ENCODE measurements around the gene ZNF273. TPM values are rescaled to one million over a fixed set of nuclear protein-coding genes. Genes with fewer than 3 reads are reported as not detected.
"Not testable (repeated sequence)": the region's sequence is repeated elsewhere in the genome, so short reads cannot be mapped to it uniquely, and the experiment has no call there.

ZNF273 gene
- total RNA-seq, 1 experiment from 2014 or later = 7.6 TPM

DNA sequence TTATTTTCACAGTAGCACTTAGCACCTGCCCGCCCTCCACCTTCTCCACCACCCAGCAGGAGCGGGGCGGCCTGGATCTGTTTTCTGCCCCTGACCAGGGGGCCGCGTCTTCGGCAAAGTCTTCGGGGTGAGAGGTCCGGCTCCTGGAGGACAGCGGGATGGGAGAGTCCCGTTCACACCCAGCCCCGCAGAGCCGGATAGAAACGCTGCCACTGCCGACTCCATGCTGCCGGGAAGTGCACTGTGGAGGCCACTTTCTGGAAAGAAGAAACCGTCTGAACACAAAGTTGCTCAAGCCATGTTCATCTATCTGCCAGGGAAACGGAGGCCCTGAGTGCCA is 14.5 kb upstream of the ZNF273 start:
- no peak for TF ChIP-seq EZH2 (IDR thresholded peaks at IDR 0.05; ENCODE audit: low read length, unreplicated experiment)
- TF ChIP-seq EZH2phosphoT487 (IDR thresholded peaks at IDR 0.05; ENCODE audit: borderline replicate concordance, low read length) = no peak
- TF ChIP-seq, protein P1, sequence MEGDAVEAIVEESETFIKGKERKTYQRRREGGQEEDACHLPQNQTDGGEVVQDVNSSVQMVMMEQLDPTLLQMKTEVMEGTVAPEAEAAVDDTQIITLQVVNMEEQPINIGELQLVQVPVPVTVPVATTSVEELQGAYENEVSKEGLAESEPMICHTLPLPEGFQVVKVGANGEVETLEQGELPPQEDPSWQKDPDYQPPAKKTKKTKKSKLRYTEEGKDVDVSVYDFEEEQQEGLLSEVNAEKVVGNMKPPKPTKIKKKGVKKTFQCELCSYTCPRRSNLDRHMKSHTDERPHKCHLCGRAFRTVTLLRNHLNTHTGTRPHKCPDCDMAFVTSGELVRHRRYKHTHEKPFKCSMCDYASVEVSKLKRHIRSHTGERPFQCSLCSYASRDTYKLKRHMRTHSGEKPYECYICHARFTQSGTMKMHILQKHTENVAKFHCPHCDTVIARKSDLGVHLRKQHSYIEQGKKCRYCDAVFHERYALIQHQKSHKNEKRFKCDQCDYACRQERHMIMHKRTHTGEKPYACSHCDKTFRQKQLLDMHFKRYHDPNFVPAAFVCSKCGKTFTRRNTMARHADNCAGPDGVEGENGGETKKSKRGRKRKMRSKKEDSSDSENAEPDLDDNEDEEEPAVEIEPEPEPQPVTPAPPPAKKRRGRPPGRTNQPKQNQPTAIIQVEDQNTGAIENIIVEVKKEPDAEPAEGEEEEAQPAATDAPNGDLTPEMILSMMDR (conservative IDR thresholded peaks at IDR 0.05; ENCODE audit: low read depth, low read length) = no peak
- Histone ChIP-seq H3K4me3 (ENCODE audit: low read length) (no peak overlapping the region), H3K4me2 (ENCODE audit: low read length) (no peak overlapping the region), H4K20me1 (ENCODE audit: low read length) (no peaks in the 10 kb centered on the region), H3K9ac (ENCODE audit: low read length) (no peak overlapping the region), H3K36me3 (ENCODE audit: low read depth, low read length) (no peaks in the 10 kb centered on the region), H3K27me3 (ENCODE audit: low read length) (no peaks in the 10 kb centered on the region), H3K9me2 (replicated peaks; ENCODE audit: low read length) (no peaks in the 10 kb centered on the region), H2AFZ (ENCODE audit: low read length) (no peak overlapping the region), H3K79me2 (ENCODE audit: low read length) (no peaks in the 10 kb centered on the region), H3K9me3 (ENCODE audit: low read length) (no peaks in the 10 kb centered on the region), H3F3A (ENCODE audit: low read length, unreplicated experiment) (no peaks in the 10 kb centered on the region), H3K27ac (ENCODE audit: low read length) (no peak overlapping the region), H3K4me1 (ENCODE audit: insufficient read depth, low read length) (no peaks in the 10 kb centered on the region)
- ATAC-seq (no peak), DNase-seq (no peak)
- ChIA-PET POLR2A (ENCODE audit: unreplicated experiment) (no interaction called here), CTCF (no interaction called here)
- no TSS peak for BruUV-seq (replicated peaks)
- intact Hi-C loops (cut with micrococcal nuclease) = no loop called here

DNA sequence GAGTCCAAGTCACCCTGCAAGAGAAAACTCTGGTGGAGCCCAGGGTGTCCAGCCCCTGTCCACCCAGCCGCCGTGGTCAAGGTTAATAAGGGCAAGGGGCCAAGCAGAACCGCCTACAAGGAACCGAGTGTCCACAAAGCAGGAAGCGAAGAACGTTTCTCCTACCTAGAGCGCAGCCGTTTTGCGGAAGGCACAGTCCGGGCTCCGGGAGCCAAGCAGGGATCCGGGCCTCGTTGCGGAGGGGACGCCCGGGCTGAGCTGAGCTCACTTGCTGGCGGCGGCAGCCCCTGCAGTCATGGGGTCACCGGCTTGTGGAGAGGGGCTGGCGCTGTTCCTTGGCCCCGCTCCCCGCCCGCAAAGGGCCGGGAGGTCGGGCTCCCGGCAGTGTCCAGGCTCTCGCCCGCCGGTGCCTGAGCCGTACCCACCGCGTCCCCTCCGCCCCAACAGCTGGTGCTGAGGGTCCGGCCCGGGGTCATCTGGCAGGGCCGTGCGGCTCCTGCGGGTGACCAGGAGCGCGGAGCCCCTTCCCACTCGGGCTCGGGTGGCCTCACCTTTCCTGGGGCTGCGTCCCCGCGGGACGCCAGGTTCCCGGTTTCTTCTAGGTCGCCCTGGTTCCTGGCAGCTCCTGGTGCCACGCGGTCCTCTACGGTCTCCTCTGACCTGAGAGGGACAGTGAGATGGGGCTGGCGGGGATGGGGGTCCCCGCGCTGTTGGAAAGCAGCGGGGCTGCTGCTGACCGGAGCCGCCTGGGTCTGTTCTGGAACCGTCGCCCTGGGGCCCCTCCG is 14.0 kb upstream of the ZNF273 start:
- no peaks in the 10 kb centered on the region for H3K9me3 ChIP-seq (ENCODE audit: low read length)
- no TSS peak for BruUV-seq (replicated peaks)
- ChIA-PET POLR2A (ENCODE audit: unreplicated experiment) (no interaction called here), CTCF (no interaction called here)
- TF ChIP-seq EZH2phosphoT487 (IDR thresholded peaks at IDR 0.05; ENCODE audit: borderline replicate concordance, low read length) (no peak), EZH2 (IDR thresholded peaks at IDR 0.05; ENCODE audit: low read length, unreplicated experiment) (no peak)
- TF ChIP-seq, protein P1 (conservative IDR thresholded peaks at IDR 0.05; ENCODE audit: low read depth, low read length) = no peak
- no peak overlapping the region for H3K4me3 ChIP-seq (ENCODE audit: low read length)
- no peak overlapping the region for H2AFZ ChIP-seq (ENCODE audit: low read length)
- no peaks in the 10 kb centered on the region for H4K20me1 ChIP-seq (ENCODE audit: low read length)
- intact Hi-C loops (cut with micrococcal nuclease) = no loop called here
- H3K36me3 ChIP-seq (ENCODE audit: low read depth, low read length) = no peaks in the 10 kb centered on the region
- H3K27me3 ChIP-seq (ENCODE audit: low read length) = no peaks in the 10 kb centered on the region
- H3K9ac ChIP-seq (ENCODE audit: low read length) = no peak overlapping the region
- no peak for DNase-seq
- H3K79me2 ChIP-seq (ENCODE audit: low read length) = no peaks in the 10 kb centered on the region
- no peaks in the 10 kb centered on the region for H3K4me1 ChIP-seq (ENCODE audit: insufficient read depth, low read length)
- ATAC-seq = no peak
- no peaks in the 10 kb centered on the region for H3F3A ChIP-seq (ENCODE audit: low read length, unreplicated experiment)
- H3K27ac ChIP-seq (ENCODE audit: low read length) = no peak overlapping the region
- no peak overlapping the region for H3K4me2 ChIP-seq (ENCODE audit: low read length)
- no peaks in the 10 kb centered on the region for H3K9me2 ChIP-seq (replicated peaks; ENCODE audit: low read length)

DNA sequence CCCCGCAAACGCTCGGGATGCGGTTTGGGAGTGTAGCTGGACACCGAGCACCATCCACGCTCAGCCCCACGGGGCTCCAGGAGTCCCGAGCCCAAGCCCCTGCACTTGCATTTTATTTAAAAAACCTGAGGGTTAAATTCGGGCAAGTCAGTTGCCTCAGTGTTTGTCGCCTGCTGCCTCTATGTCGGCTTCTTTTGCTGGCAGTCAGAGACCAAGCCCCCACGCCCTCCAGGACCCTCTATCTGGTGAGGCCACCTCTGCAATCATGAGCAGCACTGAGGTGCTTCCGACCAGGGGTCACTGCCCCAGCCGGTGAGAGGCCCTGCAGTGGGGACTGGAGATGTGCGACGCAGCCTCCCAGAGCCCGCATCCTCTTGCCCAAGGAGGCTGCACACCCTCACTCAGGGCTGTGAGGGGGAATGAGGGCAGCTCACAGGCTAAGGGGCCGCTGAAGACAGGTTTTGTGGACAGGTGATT is 13.3 kb upstream of the ZNF273 start:
- H3F3A ChIP-seq (ENCODE audit: low read length, unreplicated experiment) = no peaks in the 10 kb centered on the region
- ChIA-PET POLR2A (ENCODE audit: unreplicated experiment) (no interaction called here), CTCF (no interaction called here)
- intact Hi-C loops (cut with micrococcal nuclease) = no loop called here
- no peak for ATAC-seq
- no peak overlapping the region for H3K9ac ChIP-seq (ENCODE audit: low read length)
- no peak overlapping the region for H3K27ac ChIP-seq (ENCODE audit: low read length)
- no peaks in the 10 kb centered on the region for H3K9me2 ChIP-seq (replicated peaks; ENCODE audit: low read length)
- no peaks in the 10 kb centered on the region for H3K36me3 ChIP-seq (ENCODE audit: low read depth, low read length)
- H2AFZ ChIP-seq (ENCODE audit: low read length) = no peak overlapping the region
- no peaks in the 10 kb centered on the region for H3K9me3 ChIP-seq (ENCODE audit: low read length)
- no TSS peak for BruUV-seq (replicated peaks)
- no peaks in the 10 kb centered on the region for H3K79me2 ChIP-seq (ENCODE audit: low read length)
- H3K4me2 ChIP-seq (ENCODE audit: low read length) = no peak overlapping the region
- no peaks in the 10 kb centered on the region for H3K27me3 ChIP-seq (ENCODE audit: low read length)
- H4K20me1 ChIP-seq (ENCODE audit: low read length) = no peaks in the 10 kb centered on the region
- H3K4me1 ChIP-seq (ENCODE audit: insufficient read depth, low read length) = no peaks in the 10 kb centered on the region
- no peak for DNase-seq
- no peak overlapping the region for H3K4me3 ChIP-seq (ENCODE audit: low read length)
- TF ChIP-seq EZH2phosphoT487 (IDR thresholded peaks at IDR 0.05; ENCODE audit: borderline replicate concordance, low read length) = no peak
- TF ChIP-seq, protein P1 (conservative IDR thresholded peaks at IDR 0.05; ENCODE audit: low read depth, low read length) = no peak
- TF ChIP-seq EZH2 (IDR thresholded peaks at IDR 0.05; ENCODE audit: low read length, unreplicated experiment) = no peak

DNA sequence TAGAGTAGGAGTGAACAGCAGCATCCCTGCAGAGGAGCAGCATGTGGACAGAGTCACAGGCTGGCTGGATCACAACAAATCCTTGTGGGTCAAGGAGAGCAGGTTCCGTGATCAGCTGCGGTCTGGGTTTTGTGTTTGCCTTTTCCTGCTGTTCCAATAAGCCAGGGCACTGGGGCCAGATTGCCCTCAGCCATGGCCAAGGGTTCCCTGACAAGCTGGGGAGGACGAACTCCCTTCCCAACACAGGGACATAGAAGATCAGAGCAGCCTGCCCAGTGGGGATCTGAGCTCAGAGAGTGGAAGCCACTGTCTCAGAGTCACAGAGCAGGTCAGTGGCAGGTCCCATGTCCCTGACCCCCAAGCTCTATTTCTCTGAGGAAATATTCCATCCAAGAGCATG is 12.8 kb upstream of the ZNF273 start:
- H3K4me3 ChIP-seq (ENCODE audit: low read length); H4K20me1 ChIP-seq (ENCODE audit: low read length); intact Hi-C loops (cut with micrococcal nuclease); H3K27ac ChIP-seq (ENCODE audit: low read length); H3K9me2 ChIP-seq (replicated peaks; ENCODE audit: low read length); H3K9me3 ChIP-seq (ENCODE audit: low read length); POLR2A ChIA-PET (ENCODE audit: unreplicated experiment); BruUV-seq (replicated peaks); CTCF ChIA-PET; H2AFZ ChIP-seq (ENCODE audit: low read length); H3K27me3 ChIP-seq (ENCODE audit: low read length); H3K9ac ChIP-seq (ENCODE audit: low read length); DNase-seq; H3F3A ChIP-seq (ENCODE audit: low read length, unreplicated experiment); ATAC-seq; H3K4me1 ChIP-seq (ENCODE audit: insufficient read depth, low read length); H3K79me2 ChIP-seq (ENCODE audit: low read length); H3K36me3 ChIP-seq (ENCODE audit: low read depth, low read length); H3K4me2 ChIP-seq (ENCODE audit: low read length): not testable (repeated sequence)

All from PC-3 (cell line).